ENCODE measurements around the gene GREB1L.

GREB1L gene

DNA sequence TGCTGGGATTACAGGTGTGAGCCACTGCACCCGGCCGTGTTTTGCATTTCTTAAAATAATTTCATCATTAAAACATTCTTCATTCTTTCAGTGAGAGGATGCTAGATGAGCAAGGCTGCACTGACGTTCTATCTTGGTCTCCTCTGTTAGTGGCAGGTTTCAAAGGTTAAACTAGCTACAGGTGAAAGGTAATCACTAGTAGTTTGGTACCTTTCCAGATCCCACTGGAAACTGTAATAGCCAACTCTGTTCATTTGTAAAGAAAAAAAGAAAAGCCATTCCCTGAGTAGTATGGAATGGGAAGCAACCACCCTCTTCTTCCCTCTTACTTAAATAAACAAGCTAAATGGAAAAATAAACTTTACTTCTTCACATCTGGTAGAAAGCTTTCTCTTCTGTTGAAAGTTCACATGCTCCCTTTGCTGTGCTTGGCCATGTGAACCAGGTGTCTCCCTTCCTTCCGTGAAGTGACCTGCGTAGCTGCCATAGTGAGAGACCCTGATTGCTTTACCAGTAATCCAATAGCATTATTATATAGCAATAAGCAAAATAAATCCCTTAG, 94.0 kb downstream of the GREB1L start:
- DNase-seq = no peak
- H3K4me3 ChIP-seq (ENCODE audit: low read depth, low read length) = no peak overlapping the region
- TF ChIP-seq, protein P1, sequence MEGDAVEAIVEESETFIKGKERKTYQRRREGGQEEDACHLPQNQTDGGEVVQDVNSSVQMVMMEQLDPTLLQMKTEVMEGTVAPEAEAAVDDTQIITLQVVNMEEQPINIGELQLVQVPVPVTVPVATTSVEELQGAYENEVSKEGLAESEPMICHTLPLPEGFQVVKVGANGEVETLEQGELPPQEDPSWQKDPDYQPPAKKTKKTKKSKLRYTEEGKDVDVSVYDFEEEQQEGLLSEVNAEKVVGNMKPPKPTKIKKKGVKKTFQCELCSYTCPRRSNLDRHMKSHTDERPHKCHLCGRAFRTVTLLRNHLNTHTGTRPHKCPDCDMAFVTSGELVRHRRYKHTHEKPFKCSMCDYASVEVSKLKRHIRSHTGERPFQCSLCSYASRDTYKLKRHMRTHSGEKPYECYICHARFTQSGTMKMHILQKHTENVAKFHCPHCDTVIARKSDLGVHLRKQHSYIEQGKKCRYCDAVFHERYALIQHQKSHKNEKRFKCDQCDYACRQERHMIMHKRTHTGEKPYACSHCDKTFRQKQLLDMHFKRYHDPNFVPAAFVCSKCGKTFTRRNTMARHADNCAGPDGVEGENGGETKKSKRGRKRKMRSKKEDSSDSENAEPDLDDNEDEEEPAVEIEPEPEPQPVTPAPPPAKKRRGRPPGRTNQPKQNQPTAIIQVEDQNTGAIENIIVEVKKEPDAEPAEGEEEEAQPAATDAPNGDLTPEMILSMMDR (IDR thresholded peaks at IDR 0.05; ENCODE audit: low read depth, low read length, missing control alignments) = no peak
- no peak overlapping the region for H3K27ac ChIP-seq
- no peaks in the 10 kb centered on the region for H3K36me3 ChIP-seq (replicated peaks)
- no peaks in the 10 kb centered on the region for H3K27me3 ChIP-seq (replicated peaks)
- in situ Hi-C loops (cut with HindIII; ENCODE audit: low pct_ligation_motif_present, low sequenced_read_pairs) = no loop called here

DNA sequence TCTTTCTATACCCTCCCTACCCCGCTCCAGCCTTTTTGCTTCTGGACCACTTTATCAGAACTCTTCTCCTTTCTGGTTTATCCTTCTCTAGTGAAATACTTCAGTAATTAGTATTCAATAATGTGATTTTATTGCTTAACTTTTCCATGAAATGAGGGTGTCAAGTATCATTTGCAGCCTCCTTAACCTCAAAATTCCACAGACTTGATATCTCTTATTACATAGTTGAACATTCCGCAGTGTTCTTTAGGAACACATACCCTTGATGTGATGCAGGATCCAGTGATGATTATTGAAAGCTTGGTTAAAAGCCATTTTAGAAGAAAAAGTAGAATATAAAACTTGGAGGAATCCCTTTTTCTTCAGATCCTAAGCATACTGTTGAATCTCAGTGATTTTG, 94.8 kb downstream of the GREB1L start:
- Histone ChIP-seq H3K4me3 (ENCODE audit: low read depth, low read length) (no peak overlapping the region), H3K27me3 (replicated peaks) (no peaks in the 10 kb centered on the region), H3K27ac (no peak overlapping the region), H3K36me3 (replicated peaks) (no peaks in the 10 kb centered on the region)
- no peak for DNase-seq
- in situ Hi-C loops (cut with HindIII; ENCODE audit: low pct_ligation_motif_present, low sequenced_read_pairs) = no loop called here
- TF ChIP-seq, protein P1 (IDR thresholded peaks at IDR 0.05; ENCODE audit: low read depth, low read length, missing control alignments) = no peak

DNA sequence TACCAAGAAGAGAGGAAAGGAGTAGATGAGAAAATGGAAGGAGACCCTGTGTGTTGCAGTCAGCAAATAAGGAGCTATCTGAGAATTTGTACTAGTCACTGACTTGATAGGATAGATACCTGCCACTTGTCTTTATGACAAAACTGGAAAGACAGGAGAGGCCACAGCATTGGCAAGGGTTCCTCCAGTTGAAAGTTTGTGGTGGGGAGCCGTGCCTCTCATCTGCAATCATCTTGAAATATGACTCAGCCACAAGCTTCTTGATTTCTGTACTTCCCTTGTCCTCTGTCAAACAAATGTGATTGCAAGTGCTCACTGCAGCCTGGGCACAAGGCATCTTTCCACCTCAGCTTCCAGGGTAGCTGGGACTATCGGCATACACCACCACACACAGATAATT, 99.1 kb downstream of the GREB1L start:
- no peak for DNase-seq

DNA sequence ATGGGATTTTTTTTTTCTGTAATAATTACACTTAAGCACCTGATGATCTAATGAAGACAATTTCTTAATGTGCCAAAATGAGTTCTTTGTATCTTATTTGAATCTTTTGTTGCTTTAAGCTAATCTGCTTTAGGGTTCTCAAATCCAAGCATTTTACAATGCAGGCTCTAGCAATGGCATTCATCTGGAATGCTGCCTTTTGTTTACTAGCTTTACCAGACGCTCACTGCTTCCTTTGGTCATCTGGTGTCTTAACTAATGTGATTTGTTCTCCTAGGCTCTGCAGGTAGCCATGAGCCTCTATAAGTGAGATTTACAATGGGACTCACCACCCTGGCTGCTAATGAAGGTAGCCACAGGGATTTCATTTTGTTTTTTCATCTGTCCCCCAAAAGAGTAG, 100.3 kb downstream of the GREB1L start:
- TF ChIP-seq, protein P1 (IDR thresholded peaks at IDR 0.05; ENCODE audit: low read depth, low read length, missing control alignments) = no peak
- Histone ChIP-seq H3K27ac (no peak overlapping the region), H3K36me3 (replicated peaks) (no peaks in the 10 kb centered on the region), H3K4me3 (ENCODE audit: low read depth, low read length) (no peak overlapping the region), H3K27me3 (replicated peaks) (no peaks in the 10 kb centered on the region)
- DNase-seq = no peak
- in situ Hi-C loops (cut with HindIII; ENCODE audit: low pct_ligation_motif_present, low sequenced_read_pairs) = no loop called here

More for the DNA sequence above, 99.1 kb downstream of the GREB1L start:
- Histone ChIP-seq H3K4me3 (ENCODE audit: low read depth, low read length) (no peak overlapping the region), H3K27ac (no peak overlapping the region), H3K36me3 (replicated peaks) (no peaks in the 10 kb centered on the region), H3K27me3 (replicated peaks) (no peaks in the 10 kb centered on the region)
- TF ChIP-seq, protein P1 (IDR thresholded peaks at IDR 0.05; ENCODE audit: low read depth, low read length, missing control alignments) = no peak
- in situ Hi-C loops (cut with HindIII; ENCODE audit: low pct_ligation_motif_present, low sequenced_read_pairs) = no loop called here

DNA sequence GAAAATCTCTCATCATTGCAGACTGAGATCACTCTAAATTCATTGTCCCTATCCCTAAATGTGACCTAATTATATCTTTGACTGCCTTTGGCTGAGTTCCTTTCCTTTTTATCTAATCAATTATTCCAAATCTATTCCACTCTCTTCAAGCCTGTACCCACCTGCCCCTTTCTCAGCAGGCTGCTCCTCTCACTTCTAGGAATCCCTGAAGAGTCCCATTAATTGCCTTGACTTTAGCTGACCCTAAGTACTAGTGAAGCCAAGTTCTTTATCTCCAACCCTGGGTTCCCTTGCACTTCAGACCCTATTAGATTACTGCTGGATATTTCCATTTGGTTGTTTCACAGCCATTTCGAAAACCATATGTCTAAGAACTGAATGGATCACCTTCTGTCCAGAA, 102.8 kb downstream of the GREB1L start:
- H3K36me3 ChIP-seq (replicated peaks) = no peaks in the 10 kb centered on the region
- H3K27me3 ChIP-seq (replicated peaks) = no peaks in the 10 kb centered on the region
- TF ChIP-seq, protein P1 (IDR thresholded peaks at IDR 0.05; ENCODE audit: low read depth, low read length, missing control alignments) = no peak
- H3K27ac ChIP-seq = no peak overlapping the region
- in situ Hi-C loops (cut with HindIII; ENCODE audit: low pct_ligation_motif_present, low sequenced_read_pairs) = no loop called here
- DNase-seq = no peak
- no peak overlapping the region for H3K4me3 ChIP-seq (ENCODE audit: low read depth, low read length)

DNA sequence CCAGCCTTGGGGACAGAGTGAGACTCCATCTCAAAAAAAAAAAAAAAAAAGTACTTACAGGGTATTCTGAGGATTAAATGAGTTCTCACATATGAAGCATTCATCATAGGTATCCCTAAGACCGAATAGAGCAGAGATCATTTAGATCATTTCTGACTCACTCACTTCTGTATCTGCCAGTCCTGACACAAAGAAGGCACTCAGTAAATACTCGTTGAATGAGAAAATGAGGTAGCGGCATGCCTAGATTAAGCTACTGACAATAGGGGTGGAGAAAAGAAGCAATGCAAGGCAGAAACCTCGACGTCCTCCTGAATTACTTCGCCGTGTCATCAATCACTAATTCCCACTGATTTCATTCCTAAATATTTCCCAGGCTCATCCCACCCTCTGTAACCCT, 103.8 kb downstream of the GREB1L start:
- in situ Hi-C loops (cut with HindIII; ENCODE audit: low pct_ligation_motif_present, low sequenced_read_pairs) = no loop called here
- no peaks in the 10 kb centered on the region for H3K36me3 ChIP-seq (replicated peaks)

More for the DNA sequence above, 103.8 kb downstream of the GREB1L start:
- no peak for DNase-seq
- Histone ChIP-seq H3K27ac (no peak overlapping the region), H3K27me3 (replicated peaks) (no peaks in the 10 kb centered on the region), H3K4me3 (ENCODE audit: low read depth, low read length) (no peak overlapping the region)
- TF ChIP-seq, protein P1 (IDR thresholded peaks at IDR 0.05; ENCODE audit: low read depth, low read length, missing control alignments) = no peak

All from brain microvascular endothelial cell (primary cell).